AG09309 (cell line): Measurements from ENCODE around the gene RAPGEF4.

ENCODE experiments used
- DNase-seq: peaks from one replicate; pipeline ENCODE4 v3.0.0-alpha.2; 2010; ENCODE audit warnings: low read depth
- H3K4me3 ChIP-seq: 2 replicates; pipeline ENCODE4 v1.5.1; 2011; ENCODE audit warnings: mild to moderate bottlenecking, low read depth, low read length, moderate library complexity; ENCODE audit not compliant: control insufficient read depth
- TF ChIP-seq, protein P1 (sequence below): IDR thresholded peaks from 2 replicates; pipeline ENCODE4 v1.5.1; 2011; ENCODE audit warnings: mild to moderate bottlenecking, low read depth, low read length, inconsistent platforms; ENCODE audit not compliant: insufficient read depth, control insufficient read depth; ENCODE audit errors: missing control alignments

RAPGEF4 gene

DNA sequence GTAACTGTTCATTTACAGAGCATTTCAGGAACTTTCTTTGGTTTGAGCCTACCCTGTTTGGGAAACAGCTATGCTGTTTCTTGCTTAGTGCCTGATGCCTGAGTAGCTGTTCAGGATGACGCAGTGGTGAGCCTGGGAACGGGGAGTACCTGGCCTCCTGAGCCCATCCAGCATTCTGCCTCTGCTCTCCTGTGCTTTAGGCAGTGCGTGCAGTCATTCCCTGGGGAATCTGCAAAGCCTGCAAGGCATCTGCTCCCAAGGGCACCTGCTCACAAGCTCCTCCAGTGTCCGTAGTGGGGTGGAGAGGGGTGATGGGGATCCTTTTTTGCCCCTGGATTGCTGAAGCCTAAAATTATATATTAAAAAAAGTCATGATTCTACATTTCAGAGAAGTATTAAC lies 68.8 kb downstream of the RAPGEF4 start:
- no peak for DNase-seq
- TF ChIP-seq, protein P1, sequence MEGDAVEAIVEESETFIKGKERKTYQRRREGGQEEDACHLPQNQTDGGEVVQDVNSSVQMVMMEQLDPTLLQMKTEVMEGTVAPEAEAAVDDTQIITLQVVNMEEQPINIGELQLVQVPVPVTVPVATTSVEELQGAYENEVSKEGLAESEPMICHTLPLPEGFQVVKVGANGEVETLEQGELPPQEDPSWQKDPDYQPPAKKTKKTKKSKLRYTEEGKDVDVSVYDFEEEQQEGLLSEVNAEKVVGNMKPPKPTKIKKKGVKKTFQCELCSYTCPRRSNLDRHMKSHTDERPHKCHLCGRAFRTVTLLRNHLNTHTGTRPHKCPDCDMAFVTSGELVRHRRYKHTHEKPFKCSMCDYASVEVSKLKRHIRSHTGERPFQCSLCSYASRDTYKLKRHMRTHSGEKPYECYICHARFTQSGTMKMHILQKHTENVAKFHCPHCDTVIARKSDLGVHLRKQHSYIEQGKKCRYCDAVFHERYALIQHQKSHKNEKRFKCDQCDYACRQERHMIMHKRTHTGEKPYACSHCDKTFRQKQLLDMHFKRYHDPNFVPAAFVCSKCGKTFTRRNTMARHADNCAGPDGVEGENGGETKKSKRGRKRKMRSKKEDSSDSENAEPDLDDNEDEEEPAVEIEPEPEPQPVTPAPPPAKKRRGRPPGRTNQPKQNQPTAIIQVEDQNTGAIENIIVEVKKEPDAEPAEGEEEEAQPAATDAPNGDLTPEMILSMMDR = no peak
- no peak overlapping the region for H3K4me3 ChIP-seq

DNA sequence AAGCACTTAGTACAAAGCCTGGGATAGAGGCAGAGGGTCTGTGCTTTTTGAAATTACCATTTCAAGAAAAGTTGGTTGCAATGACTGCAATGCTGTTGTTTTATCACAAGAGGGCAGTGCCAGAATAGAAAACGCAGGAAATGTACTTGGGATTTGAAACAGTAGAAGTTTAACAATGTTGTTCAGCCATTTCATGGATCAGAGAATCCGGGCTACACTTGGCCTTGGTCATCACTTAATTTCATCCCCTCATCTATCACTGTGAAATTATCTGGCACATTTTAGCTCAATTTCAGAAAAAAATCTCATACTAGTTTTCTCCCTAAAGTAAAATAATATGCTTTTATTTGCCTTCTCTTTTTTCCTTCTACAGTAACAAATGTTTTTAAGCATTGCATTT lies 70.8 kb downstream of the RAPGEF4 start:
- no peak overlapping the region for H3K4me3 ChIP-seq
- TF ChIP-seq, protein P1 = peak; percentile 80
- no peak for DNase-seq

DNA sequence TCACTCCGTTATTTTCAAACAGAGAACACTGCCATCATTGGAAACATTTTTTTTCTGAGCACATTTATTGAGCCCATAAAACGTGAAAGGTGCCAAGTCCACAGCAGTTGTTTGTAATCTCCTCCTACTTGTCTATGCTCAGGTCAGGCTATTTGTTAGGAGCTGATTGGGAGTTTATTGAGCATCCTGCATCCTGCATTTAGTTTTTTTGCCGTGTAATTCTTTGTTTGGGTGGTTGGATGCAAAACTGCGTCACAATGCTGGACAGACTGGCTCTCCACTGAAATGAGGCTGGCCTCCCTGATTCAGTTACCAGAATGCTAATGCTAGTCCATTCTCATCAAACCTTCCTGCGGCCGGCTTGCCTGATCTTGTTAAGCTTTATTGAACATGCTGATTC lies 71.4 kb downstream of the RAPGEF4 start:
- H3K4me3 ChIP-seq = no peak overlapping the region
- TF ChIP-seq, protein P1 = no peak
- DNase-seq = no peak

DNA sequence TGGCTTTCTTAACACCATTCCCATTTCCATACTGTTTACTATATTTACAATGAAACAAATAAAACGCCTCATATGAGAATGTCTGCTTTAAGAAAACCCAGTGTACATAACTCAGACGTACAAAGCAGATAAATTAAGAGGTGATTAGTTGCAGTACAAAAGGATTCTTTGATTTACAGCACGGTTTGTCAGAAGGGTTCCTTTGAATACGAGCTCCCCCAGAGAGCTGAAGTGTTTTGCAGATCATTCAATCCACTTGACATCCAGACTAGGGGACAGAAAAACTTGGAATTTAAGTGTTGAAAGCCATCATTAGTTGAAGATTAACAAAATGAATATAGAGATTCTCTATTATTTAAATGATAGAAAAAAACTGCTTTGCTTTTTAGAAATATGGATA lies 72.5 kb downstream of the RAPGEF4 start:
- DNase-seq = no peak
- TF ChIP-seq, protein P1 = no peak

DNA sequence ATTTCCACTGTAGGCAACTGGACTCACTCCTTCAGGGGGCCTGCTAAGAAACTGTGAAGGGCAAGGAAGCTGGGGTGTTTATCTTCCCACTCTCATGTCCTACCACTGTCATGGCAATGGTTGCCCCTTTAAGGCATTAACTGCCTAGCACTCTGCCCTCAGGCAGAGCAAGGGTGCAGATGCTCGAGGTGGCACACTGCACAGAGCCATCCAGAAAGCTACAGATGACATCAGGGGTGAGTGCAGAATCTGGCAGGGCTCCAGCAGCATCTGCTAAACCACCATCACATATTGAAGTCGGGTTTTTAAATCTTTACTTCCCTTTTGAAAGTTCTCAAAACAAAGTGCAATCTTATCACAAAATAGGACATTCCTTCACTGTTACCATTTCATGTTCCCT lies 75.4 kb downstream of the RAPGEF4 start:
- H3K4me3 ChIP-seq = no peak overlapping the region
- no peak for DNase-seq
- TF ChIP-seq, protein P1 = no peak

More for the DNA sequence above, 72.5 kb downstream of the RAPGEF4 start:
- no peak overlapping the region for H3K4me3 ChIP-seq

DNA sequence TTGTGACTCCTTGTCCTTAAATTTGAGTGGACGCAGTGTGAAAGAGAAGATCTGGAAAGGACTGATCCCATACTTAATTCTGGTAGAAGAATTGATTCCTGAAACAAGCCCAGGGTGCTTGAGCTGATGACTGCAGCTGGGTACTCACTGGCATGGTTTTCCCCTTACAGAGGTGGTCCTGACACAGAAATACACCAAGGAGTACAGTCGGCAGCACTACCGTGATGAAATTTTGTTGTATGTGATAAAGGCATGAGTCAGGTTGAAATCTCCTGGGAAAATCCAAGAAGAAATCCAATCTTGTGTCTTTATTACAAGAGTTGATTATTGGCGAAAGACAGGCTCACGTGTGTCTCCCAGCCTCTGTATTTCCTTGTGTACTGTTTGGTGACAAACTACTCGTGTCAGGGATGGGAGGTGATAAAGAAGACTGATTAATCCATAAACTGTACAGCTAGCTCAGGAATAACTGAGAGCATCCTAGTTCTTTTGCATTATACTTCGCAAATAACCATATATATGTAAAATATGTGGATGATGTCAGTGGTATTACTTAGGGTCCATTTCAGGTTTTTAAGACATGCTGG lies 76.6 kb downstream of the RAPGEF4 start:
- no peak overlapping the region for H3K4me3 ChIP-seq
- TF ChIP-seq, protein P1 = no peak
- DNase-seq = no peak
